Measurements from ENCODE around the gene SCGN.
A peak's percentile ranks its signal among the peaks of the same experiment; 100 is the strongest.

The SCGN gene

GRCh38 chr6:25689966-25690365, 38.0 kb downstream of the SCGN start:
- no peak for DNase-seq

- DNase-seq: no peak
Observed at GRCh38 chr6:25691894-25692293, 39.9 kb downstream of the SCGN start.

GRCh38 chr6:25692472-25692871, 40.5 kb downstream of the SCGN start:
- DNase-seq: no peak

GRCh38 chr6:25694366-25694765, 42.4 kb downstream of the SCGN start:
- DNase-seq: no peak

- no peak for DNase-seq
Observed at GRCh38 chr6:25695671-25696070, 43.7 kb downstream of the SCGN start.

- DNase-seq: no peak
Observed at GRCh38 chr6:25697537-25698340, 45.7 kb downstream of the SCGN start.

GRCh38 chr6:25698631-25699030, 46.6 kb downstream of the SCGN start:
- DNase-seq: no peak

- no peak for DNase-seq
Observed at GRCh38 chr6:25699649-25700048, 47.6 kb downstream of the SCGN start.

GRCh38 chr6:25700761-25701160, 48.7 kb downstream of the SCGN start:
- DNase-seq: no peak

- DNase-seq: no peak
Observed at GRCh38 chr6:25701807-25702206, 49.8 kb downstream of the SCGN start.

- no peak for DNase-seq
Observed at GRCh38 chr6:25703005-25703404, 51.0 kb downstream of the SCGN start.

GRCh38 chr6:25704001-25704400, 52.0 kb downstream of the SCGN start:
- DNase-seq: no peak

- DNase-seq: no peak
Observed at GRCh38 chr6:25706314-25707014, 54.4 kb downstream of the SCGN start.

- DNase-seq: no peak
Observed at GRCh38 chr6:25709761-25710160, 57.7 kb downstream of the SCGN start.

- no peak for DNase-seq
Observed at GRCh38 chr6:25710287-25710686, 58.3 kb downstream of the SCGN start.

- DNase-seq: no peak
Observed at GRCh38 chr6:25713824-25714223, 61.8 kb downstream of the SCGN start.

- no peak for DNase-seq
Observed at GRCh38 chr6:25714765-25715164, 62.8 kb downstream of the SCGN start.

- DNase-seq: no peak
Observed at GRCh38 chr6:25715794-25716193, 63.8 kb downstream of the SCGN start.

GRCh38 chr6:25717866-25718740, 66.1 kb downstream of the SCGN start:
- DNase-seq: peak; percentile 27

- no peak for DNase-seq
Observed at GRCh38 chr6:25726122-25726911, 74.3 kb downstream of the SCGN start.

- no peak for DNase-seq
Observed at GRCh38 chr6:25727028-25727427, 75.0 kb downstream of the SCGN start.

- no peak for DNase-seq
Observed at GRCh38 chr6:25730907-25731306, 78.9 kb downstream of the SCGN start.

GRCh38 chr6:25731721-25732120, 79.7 kb downstream of the SCGN start:
- DNase-seq: no peak

All from fibroblast of skin of right quadriceps (primary cell).